HG03103 (cell line): ENCODE data around the gene CFAP92.

Source experiments
- ATAC-seq: cut with Tn5 transposase; IDR thresholded peaks from one replicate; pipeline ENCODE4 v1.9.1; 2021; ENCODE audit warnings: low read depth; ENCODE audit not compliant: unreplicated experiment

The CFAP92 gene, protein sequence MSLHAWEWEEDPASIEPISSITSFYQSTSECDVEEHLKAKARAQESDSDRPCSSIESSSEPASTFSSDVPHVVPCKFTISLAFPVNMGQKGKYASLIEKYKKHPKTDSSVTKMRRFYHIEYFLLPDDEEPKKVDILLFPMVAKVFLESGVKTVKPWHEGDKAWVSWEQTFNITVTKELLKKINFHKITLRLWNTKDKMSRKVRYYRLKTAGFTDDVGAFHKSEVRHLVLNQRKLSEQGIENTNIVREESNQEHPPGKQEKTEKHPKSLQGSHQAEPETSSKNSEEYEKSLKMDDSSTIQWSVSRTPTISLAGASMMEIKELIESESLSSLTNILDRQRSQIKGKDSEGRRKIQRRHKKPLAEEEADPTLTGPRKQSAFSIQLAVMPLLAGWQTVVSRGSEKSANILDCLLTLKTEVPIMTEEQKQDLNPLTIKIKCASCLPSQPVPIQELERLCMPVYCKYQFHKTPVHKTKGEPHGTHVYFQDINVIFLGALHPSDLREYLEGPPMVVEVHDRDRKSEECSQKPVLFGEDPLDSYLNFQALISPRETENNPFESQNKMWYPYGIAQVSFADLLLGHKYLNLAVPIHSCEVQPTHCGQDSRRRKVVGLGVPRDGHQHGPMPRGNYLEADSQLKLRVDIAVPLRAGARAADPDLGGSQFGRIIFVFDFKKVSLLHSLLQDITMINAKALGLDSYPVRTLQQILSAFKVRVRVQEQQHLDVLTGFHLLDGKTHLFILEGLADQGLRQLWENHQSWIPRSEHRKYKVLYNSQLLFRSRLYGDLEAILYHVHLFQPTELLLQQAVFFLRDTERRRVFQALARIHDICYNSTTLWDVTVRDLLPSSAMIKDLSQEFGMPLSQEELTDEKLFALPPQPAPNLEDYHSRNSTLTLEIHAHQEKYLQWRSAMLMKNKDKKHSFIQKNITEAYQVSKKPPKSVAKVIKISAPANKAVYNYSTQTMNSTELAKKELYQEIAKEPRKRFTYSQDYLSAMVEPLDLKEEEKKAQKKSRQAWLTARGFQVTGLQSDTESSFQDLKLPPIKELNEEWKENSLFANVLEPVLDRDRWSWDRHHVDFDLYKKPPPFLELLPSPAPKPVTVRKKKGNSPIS

DNA sequence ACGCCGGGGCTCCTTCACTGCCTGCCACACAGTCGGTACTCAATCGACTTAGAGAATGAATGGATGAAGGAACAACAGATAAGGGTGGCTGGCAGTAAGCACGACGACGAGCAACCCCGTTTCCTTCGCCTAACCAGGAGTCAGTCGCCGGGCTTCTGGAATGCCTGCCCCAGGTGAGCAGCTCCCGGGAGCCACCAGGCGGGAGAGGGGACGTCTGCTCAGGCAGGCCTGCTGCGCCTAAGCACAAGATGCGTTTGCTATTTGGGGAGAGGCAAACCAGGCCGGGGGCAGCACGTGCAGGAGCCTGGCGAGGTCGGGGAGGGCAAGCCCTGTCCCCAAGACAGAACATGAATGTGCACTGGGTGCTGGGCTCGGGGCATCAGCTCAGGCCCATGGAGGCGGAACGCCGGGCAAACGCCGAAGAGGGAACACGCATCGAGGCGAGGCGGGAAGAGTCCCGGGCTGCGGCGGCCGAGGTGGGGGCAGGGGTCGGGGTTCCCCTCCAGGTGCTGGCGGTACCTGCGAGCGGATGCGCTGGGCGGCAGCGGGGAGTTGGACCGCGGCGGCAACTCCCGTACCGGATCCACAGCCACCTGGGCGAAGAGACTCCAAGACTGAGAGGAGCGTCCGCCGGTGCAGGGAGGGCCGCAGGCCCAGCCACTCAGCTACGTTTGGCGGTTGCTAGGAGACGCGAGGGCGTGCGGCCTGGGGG is at the start of gene CFAP92:
TSS of gene CFAP92 (minus strand) at position 616 of the 712 bp plus-strand sequence. CDS start 772 bp downstream, outside the sequence.
- ATAC-seq, result peak; percentile 88

DNA sequence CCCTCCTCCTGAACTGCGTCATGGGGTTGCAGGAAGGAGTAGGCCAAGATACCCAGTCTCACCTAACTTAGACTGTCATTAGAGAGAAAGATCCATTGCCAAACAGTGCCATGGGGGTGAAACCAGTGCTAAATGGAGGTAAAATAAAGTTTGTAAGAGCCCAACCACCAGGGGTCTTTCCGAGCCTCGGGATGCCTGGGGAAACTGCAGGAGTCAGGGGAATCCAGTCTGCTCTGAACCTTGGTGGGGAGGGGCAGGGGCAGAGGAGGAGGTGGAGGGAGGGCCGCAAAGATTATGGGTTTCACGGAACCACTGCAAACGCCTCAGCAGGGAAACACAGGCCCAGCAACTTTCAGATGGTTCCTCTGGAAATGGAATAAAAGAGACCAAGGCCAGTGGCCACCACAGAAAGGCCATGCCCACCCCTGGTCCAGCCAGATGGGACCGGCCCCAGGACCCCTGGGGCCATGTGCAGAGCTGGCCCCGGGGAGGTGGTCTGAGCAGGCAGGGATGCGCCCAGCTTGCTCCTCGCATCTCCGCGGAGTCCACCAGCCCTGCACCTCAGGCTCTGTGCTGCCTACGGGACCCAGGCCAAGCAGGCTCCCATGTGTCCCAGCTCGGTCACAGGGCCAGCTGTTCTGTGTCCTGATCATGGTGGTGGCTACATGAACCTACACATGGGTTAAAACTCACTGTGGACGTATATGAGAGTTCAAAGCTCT is 46.9 kb upstream of the CFAP92 start:
- no peak for ATAC-seq

DNA sequence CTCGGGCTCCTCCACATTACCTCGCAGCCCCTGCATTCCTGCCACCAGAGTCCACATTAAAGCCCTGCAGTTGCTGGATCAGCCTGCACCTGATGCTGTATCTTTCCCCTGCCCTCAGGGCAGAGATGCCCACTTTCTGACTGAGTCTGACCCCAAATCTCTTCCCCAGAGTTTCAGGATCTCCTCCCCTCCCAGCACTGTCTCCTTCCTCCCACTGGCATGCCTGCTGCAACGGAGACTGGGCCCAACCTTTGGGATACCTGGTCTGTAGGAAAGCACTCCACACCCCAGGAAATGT is 46.1 kb upstream of the CFAP92 start:
- no peak for ATAC-seq

DNA sequence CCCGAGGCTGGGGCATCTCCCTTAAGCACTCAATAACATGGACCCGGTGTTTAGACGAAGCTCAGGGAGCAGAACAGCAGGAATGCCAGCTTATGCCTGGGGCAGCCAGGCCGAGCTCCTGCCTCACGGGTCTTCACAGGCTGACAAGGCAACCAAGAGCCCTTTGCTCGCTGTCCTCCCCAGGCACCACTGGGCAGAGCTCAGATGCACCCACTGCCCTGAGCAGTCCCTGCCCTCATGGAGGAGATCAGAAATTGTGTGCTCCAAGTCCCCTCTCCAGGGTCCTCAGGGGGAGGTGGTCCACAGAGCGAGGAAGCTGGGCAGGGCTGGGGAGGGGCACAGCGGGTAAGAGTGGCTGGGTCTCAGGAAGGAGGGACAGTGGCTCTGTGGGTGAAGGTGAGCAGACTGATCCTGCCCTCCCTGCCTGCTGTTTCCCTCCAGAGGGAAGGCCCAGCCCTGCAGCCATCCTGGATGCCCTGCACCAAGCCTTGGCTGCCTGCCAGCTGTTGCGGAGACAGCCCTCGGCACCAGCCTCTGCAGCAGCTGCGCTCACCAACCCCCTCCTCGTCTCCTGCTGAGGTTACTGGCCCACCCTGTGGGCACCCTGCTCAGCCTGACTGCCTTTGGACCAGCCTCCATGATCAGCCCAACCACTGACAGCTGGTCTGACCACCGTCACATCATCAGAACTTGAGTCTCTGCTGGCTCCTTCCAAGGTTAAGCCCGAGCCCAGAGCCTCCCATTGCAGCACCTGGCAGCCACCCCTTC is 45.6 kb upstream of the CFAP92 start:
- no peak for ATAC-seq

DNA sequence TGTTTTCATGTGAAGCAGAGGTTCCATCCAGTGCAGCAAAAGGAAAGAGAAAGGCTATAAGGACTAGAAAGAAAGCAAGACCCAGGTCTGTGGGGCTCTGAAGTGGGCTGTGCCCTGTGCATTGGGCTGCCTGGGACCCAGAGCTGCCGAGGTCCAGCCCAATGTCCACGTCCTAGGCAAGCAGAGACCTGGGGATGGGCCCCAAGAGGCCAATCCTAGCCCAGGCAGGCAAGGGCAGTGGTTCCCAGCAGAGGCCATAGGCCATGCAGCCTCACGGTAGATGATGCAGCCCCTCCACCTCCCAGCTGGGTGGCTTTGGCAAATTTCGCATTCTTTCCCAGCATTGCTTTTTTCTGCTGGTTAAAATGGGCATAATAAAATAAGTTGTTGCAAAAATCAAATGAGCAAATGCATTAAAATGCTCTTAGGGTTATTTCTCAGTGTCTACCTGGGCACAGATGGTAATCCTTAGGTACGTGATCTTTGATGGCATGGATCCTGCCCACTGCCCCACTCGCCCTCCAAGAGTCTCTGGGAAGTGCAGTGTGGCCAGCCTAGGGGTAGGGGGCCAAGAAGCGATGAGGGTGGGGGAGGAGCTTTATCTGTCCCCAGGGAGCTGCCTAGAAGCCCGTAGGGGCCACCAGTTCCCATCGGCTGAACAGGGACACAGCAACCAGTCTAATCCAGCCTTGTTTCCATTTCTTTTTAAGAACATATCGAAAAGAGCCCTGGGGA is 44.4 kb upstream of the CFAP92 start:
- ATAC-seq, result no peak

DNA sequence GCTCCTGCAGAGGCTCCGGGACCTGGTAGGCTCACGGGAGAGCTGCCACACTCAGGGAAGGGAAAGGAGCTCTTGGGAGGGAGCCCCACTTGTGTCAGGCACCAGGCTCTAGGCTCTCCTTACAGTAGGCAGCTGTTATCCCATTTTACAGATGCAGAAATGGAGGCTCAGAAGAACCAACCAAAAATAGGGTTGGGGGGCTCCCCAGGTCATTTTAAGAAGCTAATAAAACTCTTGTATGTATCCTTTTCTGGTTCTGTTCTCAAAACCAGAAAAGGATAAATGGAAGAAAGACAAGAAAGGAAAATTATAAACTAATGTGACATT is 43.2 kb upstream of the CFAP92 start:
- no peak for ATAC-seq

DNA sequence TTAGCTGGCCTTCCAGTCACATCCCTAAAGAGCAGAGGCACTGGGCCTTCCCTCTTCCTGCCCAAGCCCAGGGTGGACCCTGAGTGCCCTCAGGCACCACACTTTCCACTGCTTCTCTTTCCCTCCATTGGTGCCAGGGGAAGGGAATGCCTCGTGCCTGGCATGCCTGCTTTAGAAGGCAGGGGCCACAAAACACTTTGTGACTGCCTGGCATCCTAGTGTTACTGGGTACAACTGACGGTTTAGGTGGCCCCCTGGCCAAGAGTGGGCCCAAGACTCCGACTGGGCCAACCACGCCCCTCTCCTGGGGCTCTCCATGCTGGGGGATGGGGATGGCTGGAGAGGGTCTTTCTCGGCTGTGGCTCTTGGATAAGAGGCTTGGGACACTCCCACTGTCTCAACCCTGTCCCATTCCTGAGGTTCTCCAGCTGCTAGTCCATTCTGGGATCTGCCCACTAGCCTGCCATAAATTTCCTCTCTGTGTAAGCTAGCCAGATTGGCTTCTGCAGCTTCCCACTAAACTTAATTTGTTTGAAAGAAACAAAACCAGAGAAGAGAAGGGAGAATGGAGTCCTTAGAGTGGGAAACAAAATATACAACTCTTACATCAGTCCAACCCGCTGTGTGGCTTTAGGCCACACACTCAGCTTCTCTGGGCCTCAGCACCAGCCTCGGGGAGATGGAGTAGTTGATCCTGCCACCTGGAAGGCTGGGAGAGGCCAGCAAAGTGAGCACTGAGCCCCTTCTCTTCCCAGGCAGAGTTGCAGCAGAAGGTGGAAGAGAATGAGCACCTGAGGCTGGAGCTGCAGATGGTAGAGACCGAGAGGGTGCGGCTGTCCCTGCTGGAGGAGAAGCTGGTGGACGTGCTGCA is 42.6 kb upstream of the CFAP92 start:
- ATAC-seq, result no peak

DNA sequence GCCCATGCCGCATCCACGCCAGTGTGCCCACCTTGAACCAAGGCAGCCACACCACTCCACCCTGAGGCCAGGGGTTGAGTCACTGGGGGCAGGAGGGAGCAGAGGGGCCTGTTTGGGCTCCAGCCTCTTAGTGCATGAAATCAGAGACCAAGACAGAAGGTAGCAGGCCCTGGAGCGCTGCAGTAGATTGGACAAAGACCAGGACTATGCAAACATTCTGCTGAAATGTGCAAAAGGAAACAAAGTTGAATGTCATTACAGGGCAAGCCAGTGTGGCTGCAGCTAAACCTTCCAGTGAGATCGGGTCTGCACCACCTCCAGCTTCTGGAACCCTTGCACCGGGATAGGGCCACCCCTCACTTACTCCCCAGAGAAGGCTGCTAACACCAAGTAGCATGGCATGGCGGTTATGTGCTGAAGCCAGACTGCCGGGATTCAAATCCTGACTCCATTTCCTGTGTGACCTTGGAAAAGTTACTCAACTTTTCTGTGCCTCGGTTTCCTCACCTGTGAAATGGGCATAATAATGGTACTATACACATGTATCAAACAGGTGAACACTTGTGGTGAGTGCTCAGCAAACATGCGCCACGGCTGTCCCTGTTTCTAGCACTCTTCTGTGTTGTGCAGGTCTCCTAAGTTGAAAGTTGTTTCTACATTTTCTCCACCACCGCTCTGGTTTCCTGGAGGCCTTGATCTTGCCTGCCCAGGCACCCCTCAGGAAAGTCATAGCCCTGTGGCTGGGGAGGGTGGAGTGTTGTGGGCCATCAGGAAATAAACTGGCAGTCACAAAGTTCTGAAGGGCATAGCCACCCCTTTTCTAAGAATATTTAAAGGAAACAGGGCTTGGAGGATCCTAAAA is 41.7 kb upstream of the CFAP92 start:
- ATAC-seq, result no peak

DNA sequence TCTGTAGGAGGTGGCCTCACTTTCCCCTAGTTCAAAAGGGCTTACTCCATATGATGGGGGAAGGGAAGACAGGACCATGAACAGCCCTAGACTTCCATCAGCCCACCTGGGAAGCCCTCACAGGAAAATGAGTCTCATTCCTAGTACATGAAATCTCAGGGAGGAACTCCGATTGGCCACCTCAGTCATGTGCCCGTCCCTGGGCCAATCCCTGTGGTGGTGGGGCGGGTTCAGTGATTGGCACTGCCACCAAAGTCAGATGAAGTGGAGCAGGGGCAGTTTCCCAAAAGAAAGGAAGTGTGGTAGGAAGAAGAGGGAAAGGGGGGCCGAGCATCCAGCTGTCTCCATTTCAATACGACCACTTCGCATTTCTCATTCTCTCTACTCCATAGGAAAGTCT is 40.8 kb upstream of the CFAP92 start:
- ATAC-seq, result no peak

DNA sequence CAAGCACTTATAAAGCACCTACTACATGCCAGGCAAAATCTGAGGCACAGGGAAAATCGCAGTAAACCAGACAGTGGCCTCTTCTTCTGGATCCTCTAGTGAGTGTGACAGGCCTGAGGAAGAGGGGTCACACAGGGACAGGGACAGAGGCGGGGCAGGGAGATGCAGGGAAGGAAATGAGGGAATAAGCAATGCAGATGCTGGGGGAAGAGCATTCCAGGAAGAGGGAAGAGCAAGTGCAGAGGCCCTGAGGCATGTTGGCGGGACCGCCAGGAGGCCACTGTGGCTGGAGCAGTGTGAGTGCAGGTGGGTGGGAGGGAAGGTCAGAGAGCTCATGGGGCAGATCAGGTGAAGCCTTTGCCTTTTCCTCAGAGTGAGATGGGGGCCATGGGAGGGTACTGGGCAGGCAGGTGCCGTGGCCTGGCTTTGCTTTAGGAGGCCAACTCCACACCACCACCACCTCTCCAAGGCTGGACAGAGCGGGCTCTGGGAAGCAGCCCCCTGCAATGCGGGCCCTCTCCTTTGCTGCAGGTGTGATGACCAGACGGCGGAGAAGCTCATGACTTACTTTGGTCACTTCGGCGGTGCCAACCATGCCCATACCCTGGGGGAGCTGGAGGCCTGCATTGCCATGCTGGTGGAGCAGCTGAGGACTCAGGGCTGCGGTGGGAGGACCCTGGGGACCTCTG is 39.9 kb upstream of the CFAP92 start:
- no peak for ATAC-seq

DNA sequence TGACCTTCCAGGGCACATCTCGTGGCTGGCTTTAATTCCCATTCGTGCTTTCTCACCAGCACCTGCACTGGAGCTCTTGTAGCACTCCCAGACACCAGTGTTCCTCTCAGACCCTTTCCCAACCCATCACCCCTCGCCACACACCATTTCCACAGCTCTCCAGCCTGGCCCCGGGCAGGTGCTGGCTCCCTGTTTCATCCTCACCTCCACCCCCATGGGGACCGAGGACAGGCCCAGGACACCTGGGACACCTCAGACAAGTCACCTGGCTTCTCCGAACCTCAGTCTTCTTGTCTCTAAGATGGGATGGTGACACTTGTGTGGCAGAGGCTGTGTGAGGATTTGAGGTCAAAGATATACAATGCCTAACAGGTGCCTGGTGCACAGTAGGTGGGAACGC is 39.3 kb upstream of the CFAP92 start:
- ATAC-seq, result no peak

DNA sequence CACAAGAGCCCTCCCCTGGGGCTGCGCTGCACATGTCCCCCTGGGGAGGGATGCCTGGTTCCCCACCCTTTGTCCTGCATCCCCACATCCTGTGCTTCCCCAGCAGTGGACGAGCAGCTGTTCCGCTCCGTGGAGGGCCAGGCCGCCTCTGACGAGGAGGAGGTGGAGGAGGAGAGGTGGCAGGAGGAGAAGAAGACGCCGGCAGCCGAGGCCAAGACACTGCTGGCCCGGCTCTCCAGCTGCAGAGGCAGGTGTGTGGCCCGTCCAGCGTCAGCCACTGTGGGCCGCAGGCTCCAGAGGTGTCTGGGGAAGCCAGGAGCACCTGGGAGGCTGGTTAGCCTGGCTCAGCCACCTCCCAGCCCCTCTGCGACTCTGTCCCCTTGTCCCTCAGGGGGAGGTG is 38.8 kb upstream of the CFAP92 start:
- ATAC-seq, result no peak

DNA sequence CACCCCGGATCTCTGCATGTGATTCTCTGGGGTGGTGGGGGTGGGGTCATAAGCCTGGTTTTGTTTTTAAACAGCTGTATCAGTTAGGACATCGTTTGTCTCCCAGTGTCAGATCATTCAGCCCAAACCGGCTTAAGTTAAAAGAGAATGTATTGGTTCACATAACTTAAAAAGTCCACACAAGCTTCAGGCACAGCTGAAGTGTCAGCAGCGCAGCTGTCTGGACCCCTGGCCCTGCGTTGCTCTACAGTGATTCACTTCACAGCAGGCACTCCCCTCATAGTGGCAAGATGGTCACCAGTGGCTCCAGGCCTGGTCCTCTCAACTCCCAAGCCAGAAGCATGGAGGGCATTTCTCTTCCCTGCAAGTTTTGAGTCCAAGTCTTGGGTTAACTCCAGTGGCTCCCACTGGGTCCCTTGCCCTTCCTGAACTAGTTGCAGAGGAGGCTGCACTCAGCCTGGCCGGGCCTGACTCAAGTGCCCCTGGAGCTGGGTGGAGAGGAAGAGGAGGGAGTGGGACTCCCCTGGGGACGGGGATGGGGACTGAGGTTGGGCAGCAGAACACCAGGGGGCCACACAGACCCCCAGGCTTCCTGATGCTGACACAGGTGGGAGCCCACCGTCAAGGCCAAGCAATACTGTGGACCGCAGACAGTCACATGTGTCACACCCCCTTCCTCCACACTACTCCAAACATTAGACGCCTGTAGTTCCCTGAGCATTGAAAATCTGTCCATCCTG is 37.8 kb upstream of the CFAP92 start:
- no peak for ATAC-seq

DNA sequence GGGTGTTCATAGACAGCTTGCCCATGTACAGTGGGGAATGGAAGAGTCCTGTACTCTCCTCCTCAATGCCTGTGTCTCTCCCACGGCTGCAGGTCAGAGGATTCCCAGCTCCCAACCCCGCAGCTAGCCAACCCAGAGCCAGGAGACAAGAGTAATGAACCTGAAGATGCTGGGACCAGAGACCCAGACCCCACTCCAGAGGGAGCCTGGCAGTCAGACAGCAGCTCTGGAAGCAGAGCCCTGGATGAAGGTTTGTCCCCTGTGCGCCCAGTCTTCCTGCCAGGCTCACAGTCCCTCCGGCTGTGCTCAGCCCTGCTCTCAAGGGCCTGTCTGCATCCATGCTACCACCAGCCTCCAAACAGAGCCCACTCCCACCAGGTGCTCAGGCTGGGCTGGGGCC is 36.7 kb upstream of the CFAP92 start:
- no peak for ATAC-seq

DNA sequence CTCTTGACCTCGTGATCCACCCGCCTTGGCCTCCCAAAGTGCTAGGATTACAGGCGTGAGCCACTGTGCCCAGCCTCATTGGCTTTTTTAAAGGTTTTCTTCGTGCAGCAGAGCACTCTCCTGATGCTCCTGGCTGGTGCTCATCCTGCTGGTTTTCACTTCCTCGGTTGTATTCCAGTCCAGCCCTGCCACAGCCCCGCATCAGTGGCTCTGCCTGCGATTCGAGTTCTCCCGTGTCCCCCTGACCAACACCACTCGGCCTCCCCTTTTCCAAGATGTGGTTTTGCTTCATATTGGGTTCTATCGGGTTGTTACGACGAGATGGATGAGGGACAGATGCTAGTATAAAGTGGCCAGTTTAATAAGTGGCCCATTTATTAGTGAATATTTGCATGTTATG is 35.0 kb upstream of the CFAP92 start:
- ATAC-seq, result no peak

DNA sequence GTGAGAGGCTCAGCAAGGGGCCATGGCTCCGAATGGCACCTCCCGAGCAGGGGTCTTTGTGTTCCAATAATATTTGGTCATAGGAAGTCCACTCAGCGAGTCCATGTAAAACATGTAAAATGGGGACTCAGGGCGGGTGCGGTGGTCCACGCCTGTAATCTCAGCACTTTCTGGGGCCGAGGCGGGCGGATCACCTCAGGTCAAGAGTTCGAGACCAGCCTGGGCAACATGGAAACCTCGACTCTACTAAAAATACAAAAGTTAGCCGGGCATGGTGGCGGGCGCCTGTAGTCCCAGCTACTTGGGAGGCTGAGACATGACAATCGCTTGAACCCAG is 33.6 kb upstream of the CFAP92 start:
- no peak for ATAC-seq
